Activated CD4-positive, CD25-positive, alpha-beta regulatory T cell treated with anti-CD3 and anti-CD28 coated beads, Interleukin-2, amount 50 U/mL, for 24 hours (primary cell): Measurements from ENCODE around the gene SCRN2.

Experiments used
- ATAC-seq, 2 donors: fragments of 150-1000 bp; cut with Tn5 transposase; one replicate each; pipeline ENCODE4 v1.10.0; 2021; ENCODE audit warnings: mild to moderate bottlenecking in 1 of 2, moderate library complexity in 1 of 2

SCRN2 gene

GRCh38 chr17:47844814-47845715, 4.0 kb upstream of the SCRN2 start:
- ATAC-seq = no peak

- ATAC-seq = no peak
Observed at GRCh38 chr17:47844227-47844626, 3.2 kb upstream of the SCRN2 start.

- ATAC-seq = no peak
Observed at GRCh38 chr17:47843391-47843730, 2.3 kb upstream of the SCRN2 start.

- ATAC-seq = no peak
Observed at GRCh38 chr17:47841488-47842291, 617 bp upstream of the SCRN2 start.

GRCh38 chr17:47840001-47840741, 902 bp downstream of the SCRN2 start:
- ATAC-seq = no peak

GRCh38 chr17:47839071-47839470, 2.0 kb downstream of the SCRN2 start:
- ATAC-seq = no peak

GRCh38 chr17:47838636-47839035, 2.4 kb downstream of the SCRN2 start:
- no peak for ATAC-seq

- no peak for ATAC-seq
Observed at GRCh38 chr17:47837401-47838039, 3.6 kb downstream of the SCRN2 start.

- no peak for ATAC-seq
Observed at GRCh38 chr17:47836601-47837000, 4.5 kb downstream of the SCRN2 start.

- ATAC-seq = no peak
Observed at GRCh38 chr17:47834756-47835155, 6.3 kb downstream of the SCRN2 start.

GRCh38 chr17:47831934-47832327, 9.1 kb downstream of the SCRN2 start:
- ATAC-seq = no peak

- peak; percentile 91 to 92 for ATAC-seq
Observed at GRCh38 chr17:47831003-47831933, 9.8 kb downstream of the SCRN2 start, which contains the start of the genes LRRC46 and MRPL10. LRRC46 (plus strand) TSS chr17:47831670; CDS start chr17:47831990, 320 bp downstream. MRPL10 (minus strand) TSS chr17:47831541; CDS start chr17:47831511, 30 bp downstream.

GRCh38 chr17:47830396-47831002, 10.6 kb downstream of the SCRN2 start:
- no peak for ATAC-seq

- peak in 1 of 2 donors; percentile 36 for ATAC-seq
Observed at GRCh38 chr17:47829870-47830269, 11.2 kb downstream of the SCRN2 start.

- no peak for ATAC-seq
Observed at GRCh38 chr17:47823519-47823918, 17.6 kb downstream of the SCRN2 start.

- ATAC-seq = no peak
Observed at GRCh38 chr17:47822785-47823184, 18.3 kb downstream of the SCRN2 start.

- ATAC-seq = peak; percentile 98
Observed at GRCh38 chr17:47821424-47822391, 19.4 kb downstream of the SCRN2 start, which contains the start of gene OSBPL7. OSBPL7 (minus strand) TSS chr17:47821794; CDS start chr17:47820278, 1,516 bp downstream.

- no peak for ATAC-seq
Observed at GRCh38 chr17:47821031-47821423, 20.0 kb downstream of the SCRN2 start.

- ATAC-seq = no peak
Observed at GRCh38 chr17:47820033-47820789, 20.9 kb downstream of the SCRN2 start.
